Putamen (tissue), 1 donor: Measurements from ENCODE around the gene TBXA2R.
"Not testable (repeated sequence)": the region's sequence is repeated elsewhere in the genome, so short reads cannot be mapped to it uniquely, and the experiment has no call there.

ENCODE experiments used
- DNase-seq: peaks from one replicate; pipeline ENCODE4 v3.0.0-alpha.2; 2016; ENCODE audit warnings: low spot score

Gene TBXA2R

DNA sequence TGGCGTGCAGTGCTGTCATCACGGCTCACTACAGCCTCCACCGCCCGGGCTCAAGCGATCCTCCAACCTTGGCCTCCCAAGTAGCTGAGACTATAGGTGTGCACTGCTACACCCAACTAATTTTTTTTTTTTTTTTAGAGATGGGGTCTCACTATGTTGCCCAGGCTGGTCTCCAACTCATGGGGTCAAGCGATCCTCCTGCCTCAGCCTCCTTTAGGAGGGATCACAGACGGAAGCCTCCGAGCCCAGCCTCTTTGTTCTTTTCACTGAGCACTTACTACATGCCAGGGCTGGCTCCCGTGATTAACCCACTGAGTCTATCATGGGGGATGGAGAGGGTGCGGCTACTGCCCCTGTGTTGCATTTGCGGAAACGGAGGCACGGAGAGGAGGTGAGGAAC is 32.8 kb upstream of the TBXA2R start:
- no peak for DNase-seq

GRCh38 chr19:3638208-3639193 is 31.8 kb upstream of the TBXA2R start:
- DNase-seq, result no peak

DNA sequence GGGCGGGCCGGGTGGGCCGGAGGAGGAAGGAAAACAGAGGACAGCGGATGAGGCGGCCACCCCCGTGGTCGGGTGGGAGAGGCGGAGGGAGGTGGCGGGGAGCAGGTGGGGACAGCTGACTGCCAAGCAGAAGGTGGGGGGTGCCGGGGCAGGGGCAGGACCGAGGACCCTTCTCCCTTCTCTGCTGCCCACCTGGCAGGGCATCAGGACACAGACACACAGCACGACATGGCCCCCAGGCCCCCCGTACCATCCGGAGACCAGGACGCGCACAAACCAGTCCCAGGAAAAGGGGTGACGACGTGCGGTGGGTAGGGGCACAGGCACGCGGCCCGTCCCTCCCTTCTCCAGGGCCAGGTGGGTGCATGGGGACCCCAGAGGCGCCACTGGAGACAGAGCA is 30.9 kb upstream of the TBXA2R start:
- no peak for DNase-seq

GRCh38 chr19:3636962-3637361 is 30.3 kb upstream of the TBXA2R start:
- no peak for DNase-seq

DNA sequence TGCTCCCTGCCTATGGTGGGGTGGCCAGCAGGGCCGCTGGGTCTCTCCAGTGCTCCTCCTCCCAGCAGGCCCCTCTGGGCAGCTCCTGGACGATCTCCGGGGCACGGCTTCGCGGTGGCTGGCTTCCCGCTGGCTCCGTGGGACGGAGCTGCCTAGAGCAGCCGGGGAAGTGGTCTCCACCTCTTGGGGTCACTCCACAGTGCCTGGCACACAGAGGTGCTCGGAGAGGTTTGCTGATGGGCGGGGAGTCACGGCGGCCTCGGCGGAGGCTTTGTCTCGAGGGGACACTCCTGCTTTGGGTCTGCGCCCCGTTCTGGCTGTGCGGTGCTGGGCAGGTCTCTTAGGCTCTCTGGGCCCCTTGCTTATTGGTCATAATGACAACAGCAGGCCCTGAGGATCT is 29.8 kb upstream of the TBXA2R start:
- no peak for DNase-seq

DNA sequence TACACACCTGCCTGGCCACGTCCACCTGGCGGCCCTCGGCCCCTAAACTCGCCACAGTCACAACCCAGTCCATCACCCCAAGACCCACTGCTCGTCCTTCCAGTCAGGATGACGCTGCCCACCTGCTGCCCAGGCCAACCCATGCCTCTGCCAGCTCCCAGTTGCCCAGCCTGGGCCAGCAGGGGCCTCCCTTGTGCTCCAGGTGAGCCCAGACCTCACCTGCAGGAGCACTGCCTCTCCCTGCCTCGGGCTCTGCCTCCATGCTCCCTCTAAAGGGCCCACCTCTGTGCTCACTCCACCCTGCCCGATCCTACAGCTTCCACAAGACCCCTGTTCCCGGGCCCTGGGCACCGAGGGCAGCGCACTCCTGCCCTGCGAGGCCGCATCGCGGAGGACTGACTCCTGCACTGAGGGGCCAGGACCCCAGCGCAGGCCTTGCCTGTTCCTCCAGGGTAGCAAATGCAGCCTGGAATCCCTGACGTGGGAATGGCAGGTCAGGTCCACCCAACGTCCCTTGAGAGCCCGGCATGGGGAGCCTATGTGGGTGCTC is 27.9 kb upstream of the TBXA2R start:
- no peak for DNase-seq

GRCh38 chr19:3633559-3633988 is 26.9 kb upstream of the TBXA2R start:
- no peak for DNase-seq

DNA sequence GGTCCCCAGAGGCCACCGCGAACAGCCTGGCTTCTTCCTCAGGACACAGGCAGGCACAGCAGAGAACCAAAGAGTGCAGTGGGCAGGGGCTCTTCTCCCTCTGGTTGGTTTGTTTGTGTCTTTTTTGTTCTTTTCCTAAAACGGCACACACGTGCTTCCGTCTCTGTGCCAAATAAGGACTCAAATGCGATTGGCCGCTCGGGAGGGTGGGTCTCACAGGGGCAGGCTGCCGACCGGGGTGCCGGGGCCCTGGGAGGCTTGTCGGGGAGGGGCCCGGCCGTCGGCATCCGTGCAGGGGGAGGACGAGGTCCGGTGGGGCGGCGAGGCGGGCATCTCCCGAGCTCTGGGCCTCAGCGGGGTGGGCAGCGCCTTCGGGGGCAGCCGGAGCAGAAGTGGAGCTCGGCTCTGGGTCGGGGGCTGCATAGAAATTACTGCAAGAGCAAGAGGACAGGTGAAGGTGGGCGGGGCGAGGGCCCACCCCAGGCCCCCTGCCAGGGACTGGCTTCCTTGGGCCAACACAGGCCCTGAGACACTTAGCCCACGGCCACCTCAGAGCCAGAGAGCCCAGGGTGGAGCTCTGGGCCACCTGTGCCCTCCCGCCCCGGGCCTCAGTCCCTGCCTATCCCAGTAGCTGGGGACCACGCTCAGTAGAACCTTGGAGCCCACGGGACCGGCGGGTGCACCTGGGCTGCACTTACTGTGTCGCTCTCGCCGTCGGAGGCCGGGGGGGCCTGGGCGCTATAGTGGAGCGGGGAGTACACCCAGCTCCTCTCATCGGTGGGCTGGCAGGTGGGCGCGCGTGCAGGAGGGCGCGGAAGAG is 26.3 kb upstream of the TBXA2R start:
- DNase-seq, result peak; percentile 42

GRCh38 chr19:3632098-3632497 is 25.4 kb upstream of the TBXA2R start:
- no peak for DNase-seq

GRCh38 chr19:3631053-3631861 is 24.6 kb upstream of the TBXA2R start:
- no peak for DNase-seq

DNA sequence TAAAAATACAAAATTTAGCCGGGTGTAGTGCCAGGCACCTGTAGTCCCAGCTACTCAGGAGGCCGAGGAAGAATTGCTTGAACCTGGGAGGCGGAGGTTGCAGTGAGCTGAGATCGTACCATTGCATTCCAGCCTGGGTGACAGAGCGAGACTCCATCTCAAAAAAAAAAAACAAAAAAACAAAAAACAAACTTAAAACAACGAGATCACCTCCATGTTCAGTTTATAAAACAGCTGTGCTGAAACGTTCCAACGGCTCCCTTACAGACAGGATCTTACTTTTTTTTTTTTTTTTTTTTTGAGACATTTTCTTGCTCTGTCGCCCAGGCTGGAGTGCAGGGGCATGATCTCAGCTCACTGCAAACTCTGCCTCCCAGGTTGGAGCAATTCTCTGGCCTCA is 22.1 kb upstream of the TBXA2R start:
- DNase-seq, result not testable (repeated sequence)

GRCh38 chr19:3627351-3627723 is 20.7 kb upstream of the TBXA2R start:
- no peak for DNase-seq

DNA sequence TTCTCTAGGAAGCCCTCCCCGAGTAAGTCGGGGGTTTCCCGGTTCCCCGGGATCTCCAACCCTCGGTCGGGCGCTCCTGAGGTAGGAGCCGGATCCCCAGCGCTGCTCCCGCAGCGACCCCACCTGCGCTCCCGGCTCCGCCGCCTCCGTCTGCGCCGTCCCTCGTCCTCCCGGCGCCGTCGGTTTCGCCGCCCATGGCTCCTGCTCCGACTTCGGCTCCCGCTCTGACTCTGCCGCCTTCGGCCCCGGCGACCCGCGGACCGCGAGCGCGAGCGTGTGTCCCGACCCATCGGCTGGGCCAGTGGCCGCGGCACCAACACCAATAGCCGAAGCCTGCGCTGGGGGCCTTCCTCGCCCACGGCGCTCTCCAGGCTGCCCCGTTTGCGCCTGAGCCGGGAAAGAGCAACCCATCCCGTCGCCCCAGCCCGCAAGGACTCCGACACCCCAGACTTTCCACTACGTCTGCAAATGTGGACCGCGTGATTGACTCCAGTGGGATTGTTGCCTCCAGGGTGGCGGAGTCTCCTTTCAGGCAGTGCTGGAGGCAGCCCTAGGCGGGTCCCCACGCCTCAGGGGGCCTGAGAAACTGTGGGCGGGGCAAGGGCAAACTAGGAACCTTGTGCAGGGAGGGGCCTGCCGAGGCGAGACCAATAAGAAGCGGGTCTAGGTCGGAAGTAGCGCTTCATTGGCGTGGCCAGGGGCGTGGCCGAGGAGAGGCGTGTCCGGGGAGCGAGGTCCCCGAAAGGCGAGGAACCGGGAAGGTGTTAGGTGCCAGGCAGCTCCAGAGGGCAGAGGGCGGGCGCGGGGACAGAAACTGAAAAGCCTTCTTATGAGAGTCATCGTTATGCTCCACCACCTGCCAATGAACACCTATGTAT is 20.0 kb upstream of the TBXA2R start, which contains the start of gene CACTIN:
CACTIN (minus strand) TSS at position 318 of the 878 bp plus-strand sequence; CDS start at position 290, 28 bp downstream.
- peak; percentile 98 for DNase-seq

DNA sequence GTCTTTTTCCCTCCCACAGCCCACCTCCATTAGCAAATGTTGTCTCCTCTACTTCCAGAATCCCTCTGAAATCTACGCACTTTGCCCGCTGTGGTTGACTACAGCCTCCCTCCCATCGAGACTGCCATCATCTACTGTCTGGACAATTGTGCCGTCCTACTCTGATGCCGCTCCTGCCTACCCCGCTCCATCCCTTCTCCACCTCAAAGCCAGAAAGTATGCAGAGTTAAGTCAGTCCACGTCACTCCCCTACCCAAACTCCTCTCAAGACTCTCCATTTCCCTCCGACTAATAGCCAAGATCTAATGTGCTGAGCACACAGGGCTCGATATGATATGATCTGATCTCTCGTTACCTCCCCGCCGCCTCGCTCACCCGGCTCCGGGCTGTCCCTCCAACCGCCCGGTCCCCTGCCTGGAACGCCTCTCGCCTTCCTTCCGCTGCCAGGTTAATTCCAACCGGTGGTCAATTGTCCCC is 19.4 kb upstream of the TBXA2R start:
- DNase-seq, result no peak

DNA sequence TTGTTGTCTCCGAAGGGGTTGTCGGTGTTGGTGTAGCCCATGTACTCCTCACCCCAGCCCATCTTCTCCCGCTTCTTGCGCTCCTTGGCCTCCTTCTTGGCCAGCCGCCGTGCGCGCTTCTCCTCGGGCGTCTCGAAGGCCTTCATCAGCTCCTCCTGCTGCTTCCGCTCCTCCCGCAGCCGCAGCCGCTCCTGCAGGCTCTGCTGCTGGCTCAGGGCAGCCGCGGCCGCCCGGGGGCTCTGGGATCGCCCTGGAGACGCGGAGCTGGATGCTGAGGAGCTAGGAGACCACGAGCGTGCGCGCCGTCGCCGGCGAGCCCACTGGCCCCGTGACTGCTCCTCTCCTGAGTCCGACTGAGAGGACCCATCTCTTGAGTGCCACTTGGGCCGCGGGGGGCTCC is 17.0 kb upstream of the TBXA2R start:
- no peak for DNase-seq

- DNase-seq, result no peak
Measured at GRCh38 chr19:3622224-3622623, 15.5 kb upstream of the TBXA2R start.

DNA sequence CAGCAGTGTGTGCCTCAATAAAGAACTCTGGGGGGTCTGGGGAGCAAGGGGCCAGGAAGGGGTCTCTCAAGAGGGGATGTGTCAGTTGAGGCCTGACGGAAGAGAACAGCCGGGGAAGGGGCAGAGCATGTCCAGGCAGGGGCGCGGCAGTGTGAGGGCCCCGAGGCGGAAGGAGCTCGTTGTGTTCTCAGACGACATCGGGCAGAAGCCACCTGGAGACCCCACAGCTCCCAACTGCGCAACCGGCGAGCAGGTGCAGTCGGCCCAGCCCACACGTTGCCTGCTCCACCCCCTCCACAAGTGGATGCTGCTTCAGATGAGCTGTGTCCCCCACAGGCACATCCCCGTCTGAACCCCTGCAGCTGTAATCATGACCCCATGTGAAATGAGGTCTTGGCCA is 15.0 kb upstream of the TBXA2R start:
- DNase-seq, result no peak

DNA sequence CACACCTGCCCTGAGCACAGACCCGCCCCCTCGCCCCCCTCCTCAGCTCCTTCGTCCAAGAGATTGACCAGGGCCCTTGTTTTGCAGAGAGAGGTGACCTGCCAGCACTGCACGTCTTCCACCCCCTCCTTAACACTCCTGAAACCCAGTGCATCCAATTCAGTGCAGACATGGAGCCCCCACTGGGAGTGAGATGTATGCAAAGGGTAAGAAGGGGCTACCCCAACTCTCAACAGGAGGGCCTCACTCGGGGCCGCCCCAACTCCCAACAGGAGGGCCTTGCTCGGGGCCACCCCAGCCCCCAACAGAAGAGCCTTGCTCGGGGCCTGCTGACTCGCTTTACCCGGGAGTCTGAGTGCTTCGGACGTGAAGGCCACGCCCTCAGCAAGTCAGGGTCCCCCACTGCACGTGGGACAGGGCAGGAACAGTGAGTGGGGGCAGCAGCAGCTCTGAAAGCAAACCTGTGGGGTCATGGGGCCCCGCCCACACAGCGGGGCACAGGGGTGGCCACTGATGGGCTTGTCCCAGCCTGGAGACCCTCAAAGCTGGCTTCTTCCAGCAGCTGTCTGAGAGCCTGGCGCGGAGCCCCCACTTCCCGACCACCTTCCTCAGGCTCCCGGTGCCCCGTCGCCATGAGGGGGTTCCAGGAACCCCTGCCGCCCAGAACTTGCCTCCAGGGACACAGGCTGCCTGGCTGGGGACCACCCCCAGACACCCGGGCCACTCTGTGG is 14.3 kb upstream of the TBXA2R start:
- no peak for DNase-seq

DNA sequence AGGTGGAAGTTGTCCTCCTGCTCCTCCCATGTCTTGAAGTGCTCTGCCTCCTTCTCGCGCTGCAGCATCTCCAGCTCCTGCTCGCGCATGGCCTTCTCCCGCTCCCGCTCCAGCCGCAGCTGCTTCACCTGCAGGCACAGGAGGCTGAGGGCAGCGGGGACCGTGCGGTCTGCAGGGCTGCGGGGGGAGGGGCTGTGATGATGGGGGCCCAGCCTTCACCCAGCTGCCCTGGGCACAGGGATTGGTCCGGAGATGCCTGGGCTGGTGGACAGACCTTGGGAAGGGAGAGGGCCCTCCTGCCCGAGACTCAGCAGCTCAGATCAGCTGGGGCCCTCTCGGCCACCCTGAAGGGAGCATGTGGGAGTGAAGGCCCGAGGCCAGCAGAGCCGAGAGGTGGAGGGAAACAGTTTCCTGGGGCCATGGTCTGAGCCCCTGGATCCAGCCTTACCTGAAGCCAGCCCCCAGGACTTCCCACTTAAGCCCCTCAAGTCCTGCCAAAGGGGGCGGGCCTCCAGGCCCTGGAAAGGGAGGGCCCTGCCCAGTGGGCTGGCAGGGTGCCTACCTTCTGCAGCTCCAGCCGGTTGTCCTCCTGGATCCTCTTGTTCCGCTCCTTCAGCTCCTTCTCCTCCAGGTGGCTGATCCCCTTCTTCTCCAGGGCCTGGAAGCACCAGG is 13.6 kb upstream of the TBXA2R start:
- no peak for DNase-seq
